NK-92 (cell line): ENCODE data around the gene GRIK1.

Experiments
- DNase-seq: peaks from one replicate; lab custom pipeline; 2025; ENCODE audit not compliant: unreplicated experiment; lab: John Stamatoyannopoulos, UW

Gene GRIK1

GRCh38 chr21:29721964-29722363 is 217.8 kb downstream of the GRIK1 start:
- no peak for DNase-seq

- DNase-seq = no peak
Observed at GRCh38 chr21:29721221-29721620, 218.6 kb downstream of the GRIK1 start.

- no peak for DNase-seq
Observed at GRCh38 chr21:29719521-29719920, 220.3 kb downstream of the GRIK1 start.

- no peak for DNase-seq
Observed at GRCh38 chr21:29718081-29718815, 221.5 kb downstream of the GRIK1 start.

- no peak for DNase-seq
Observed at GRCh38 chr21:29717659-29718058, 222.1 kb downstream of the GRIK1 start.

- no peak for DNase-seq
Observed at GRCh38 chr21:29716753-29717152, 223.0 kb downstream of the GRIK1 start.

- DNase-seq = no peak
Observed at GRCh38 chr21:29715089-29715488, 224.7 kb downstream of the GRIK1 start.

- no peak for DNase-seq
Observed at GRCh38 chr21:29712818-29713217, 227.0 kb downstream of the GRIK1 start.

- DNase-seq = no peak
Observed at GRCh38 chr21:29711236-29711635, 228.6 kb downstream of the GRIK1 start.

- DNase-seq = no peak
Observed at GRCh38 chr21:29710498-29710897, 229.3 kb downstream of the GRIK1 start.

GRCh38 chr21:29708401-29708800 is 231.4 kb downstream of the GRIK1 start:
- no peak for DNase-seq

GRCh38 chr21:29704719-29705118 is 235.1 kb downstream of the GRIK1 start:
- DNase-seq = no peak

GRCh38 chr21:29701676-29702075 is 238.1 kb downstream of the GRIK1 start:
- DNase-seq = no peak

- no peak for DNase-seq
Observed at GRCh38 chr21:29697555-29698193, 242.1 kb downstream of the GRIK1 start.

- DNase-seq = no peak
Observed at GRCh38 chr21:29696937-29697336, 242.9 kb downstream of the GRIK1 start.

GRCh38 chr21:29691616-29692491 is 247.9 kb downstream of the GRIK1 start:
- DNase-seq = no peak

GRCh38 chr21:29689753-29690152 is 250.0 kb downstream of the GRIK1 start:
- no peak for DNase-seq

- DNase-seq = no peak
Observed at GRCh38 chr21:29684106-29684505, 255.7 kb downstream of the GRIK1 start.

GRCh38 chr21:29682800-29683199 is 257.0 kb downstream of the GRIK1 start:
- no peak for DNase-seq

GRCh38 chr21:29680273-29680672 is 259.5 kb downstream of the GRIK1 start:
- DNase-seq = no peak

GRCh38 chr21:29678626-29679025 is 261.2 kb downstream of the GRIK1 start:
- DNase-seq = no peak

- DNase-seq = no peak
Observed at GRCh38 chr21:29677326-29677725, 262.5 kb downstream of the GRIK1 start.
